Pons (tissue), 1 donor: ENCODE measurements around the gene NAP1L2.
"Not testable (repeated sequence)": the region's sequence is repeated elsewhere in the genome, so short reads cannot be mapped to it uniquely, and the experiment has no call there.

Experiments
- DNase-seq: peaks from one replicate; pipeline ENCODE4 v3.0.0-alpha.2; 2016; ENCODE audit warnings: low spot score

NAP1L2 gene, protein sequence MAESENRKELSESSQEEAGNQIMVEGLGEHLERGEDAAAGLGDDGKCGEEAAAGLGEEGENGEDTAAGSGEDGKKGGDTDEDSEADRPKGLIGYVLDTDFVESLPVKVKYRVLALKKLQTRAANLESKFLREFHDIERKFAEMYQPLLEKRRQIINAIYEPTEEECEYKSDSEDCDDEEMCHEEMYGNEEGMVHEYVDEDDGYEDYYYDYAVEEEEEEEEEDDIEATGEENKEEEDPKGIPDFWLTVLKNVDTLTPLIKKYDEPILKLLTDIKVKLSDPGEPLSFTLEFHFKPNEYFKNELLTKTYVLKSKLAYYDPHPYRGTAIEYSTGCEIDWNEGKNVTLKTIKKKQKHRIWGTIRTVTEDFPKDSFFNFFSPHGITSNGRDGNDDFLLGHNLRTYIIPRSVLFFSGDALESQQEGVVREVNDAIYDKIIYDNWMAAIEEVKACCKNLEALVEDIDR

DNA sequence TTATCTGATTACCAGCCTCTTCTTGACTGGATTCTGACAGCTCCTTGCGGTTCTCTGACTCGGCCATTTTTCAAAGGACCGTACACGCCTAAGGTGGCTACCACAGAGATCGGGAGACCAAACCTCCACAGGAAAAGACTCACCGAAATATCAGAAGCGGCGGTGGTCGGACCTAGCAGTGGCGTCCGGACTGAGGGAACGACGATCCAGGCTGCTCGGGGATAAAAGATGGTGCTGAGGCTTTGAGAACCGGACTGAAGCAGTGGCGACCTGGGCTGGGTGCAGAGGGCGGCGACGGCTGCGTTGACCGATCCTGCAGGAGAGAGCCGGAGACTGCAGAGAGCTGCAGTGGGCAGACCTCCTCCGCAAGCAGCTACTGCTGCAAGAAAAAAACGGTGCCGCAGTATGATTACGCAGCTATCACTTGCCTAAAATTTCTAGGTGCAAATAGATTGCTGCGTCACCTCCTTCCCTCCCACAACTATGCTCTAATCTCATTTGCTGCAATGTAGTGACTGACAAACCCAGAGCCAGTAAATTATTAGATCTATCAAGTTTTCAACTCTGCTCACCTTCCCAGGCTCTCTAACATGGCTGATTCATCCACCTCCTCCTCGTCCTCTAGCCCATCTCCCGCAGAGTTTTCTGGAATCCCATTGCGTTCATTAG, at the start of gene NAP1L2:
NAP1L2 (minus strand) TSS at position 426 of the 669 bp plus-strand sequence; CDS start at position 67, 359 bp downstream.
- peak; percentile 79 for DNase-seq

DNA sequence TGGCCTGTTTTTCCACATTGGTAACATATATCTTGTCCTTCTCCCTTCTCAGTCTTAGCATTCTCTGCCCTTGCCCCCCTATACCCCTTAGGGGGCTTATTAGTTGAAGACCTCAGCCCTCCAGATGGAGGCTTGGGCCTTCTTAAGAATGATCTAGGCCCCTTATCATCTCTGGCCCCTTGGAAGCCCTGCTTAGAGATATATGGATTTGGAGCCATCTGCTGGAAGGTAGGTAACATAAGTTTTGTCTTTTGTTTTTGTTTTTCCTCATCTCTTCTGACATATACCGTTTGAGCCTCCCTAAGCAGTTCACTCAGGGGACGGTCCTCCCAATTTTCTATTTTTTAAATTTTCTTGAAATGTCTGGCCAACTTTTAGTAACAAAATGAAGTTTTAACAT, 48.3 kb upstream of the NAP1L2 start:
- peak; percentile 11 for DNase-seq

DNA sequence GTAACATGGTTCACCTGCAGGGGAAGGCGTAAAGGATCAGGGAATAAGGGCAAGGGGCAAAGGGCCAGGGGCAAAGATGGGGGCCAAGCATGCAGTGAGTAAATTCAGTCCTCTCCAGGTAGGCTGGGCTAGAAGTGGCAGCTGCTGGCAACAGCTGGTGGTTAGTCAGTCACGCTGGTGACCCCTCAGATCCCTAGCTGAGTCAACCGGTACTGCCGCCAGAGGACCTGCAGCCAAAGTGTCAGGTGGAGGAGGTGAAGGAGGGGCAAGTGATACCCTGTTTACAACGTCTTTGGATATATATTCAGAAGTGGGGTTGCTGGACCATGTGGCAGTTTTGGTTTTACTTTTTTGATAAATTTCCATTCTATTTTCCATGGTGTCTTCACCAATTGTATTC, 24.6 kb upstream of the NAP1L2 start:
- no peak for DNase-seq

DNA sequence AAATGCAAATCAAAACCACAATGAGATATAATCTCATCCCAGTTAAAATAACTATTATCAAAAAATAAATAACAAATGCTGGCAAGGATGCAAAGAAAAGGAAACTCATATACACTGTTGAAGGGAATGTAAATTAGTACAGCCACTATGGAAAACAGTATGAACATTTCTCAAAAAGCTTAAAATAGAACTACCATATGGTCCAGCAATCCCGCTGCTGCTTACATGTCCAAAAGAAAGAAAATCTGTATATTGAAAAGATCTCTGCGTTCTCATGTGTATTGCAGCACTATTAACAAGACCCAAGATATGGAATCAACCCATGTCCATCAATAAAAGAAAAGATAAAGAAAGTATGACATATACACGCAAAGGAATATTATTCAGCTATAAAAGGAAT, 3.0 kb upstream of the NAP1L2 start:
- DNase-seq, result no peak

DNA sequence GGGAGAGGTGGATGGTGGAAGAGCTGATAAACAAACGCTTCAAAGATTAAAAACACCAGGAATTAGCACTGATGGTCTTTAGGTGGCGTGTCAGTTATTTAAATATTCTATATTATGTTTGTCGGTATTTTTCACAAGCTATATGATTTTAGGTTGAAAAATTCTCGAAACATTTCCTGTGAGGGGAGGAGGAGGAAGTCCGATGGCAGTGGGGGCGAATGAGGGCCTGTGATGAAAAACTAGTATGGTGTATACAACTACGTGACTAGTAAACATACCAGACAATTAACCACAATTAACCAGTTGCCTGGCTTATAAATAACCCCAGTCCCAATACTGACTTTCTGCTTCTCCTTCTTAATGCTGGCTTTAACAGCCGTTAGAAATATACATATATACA, 595 bp upstream of the NAP1L2 start:
- no peak for DNase-seq

DNA sequence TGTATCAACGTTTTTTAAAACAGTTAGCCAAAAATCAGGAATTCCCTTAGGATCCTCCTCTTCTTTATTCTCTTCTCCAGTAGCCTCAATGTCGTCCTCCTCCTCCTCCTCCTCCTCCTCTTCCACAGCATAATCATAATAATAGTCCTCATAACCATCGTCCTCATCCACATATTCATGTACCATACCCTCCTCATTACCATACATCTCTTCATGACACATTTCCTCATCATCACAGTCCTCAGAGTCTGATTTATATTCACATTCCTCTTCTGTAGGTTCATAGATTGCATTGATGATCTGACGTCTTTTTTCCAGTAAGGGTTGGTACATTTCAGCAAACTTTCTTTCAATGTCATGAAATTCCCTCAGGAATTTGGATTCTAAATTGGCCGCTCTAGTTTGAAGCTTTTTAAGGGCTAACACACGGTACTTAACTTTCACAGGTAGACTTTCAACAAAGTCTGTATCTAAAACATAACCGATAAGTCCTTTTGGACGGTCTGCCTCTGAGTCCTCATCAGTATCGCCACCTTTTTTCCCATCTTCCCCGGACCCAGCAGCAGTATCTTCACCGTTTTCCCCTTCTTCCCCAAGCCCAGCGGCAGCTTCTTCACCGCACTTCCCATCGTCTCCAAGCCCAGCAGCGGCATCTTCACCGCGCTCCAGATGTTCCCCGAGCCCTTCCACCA, 771 bp downstream of the NAP1L2 start:
- DNase-seq, result no peak

DNA sequence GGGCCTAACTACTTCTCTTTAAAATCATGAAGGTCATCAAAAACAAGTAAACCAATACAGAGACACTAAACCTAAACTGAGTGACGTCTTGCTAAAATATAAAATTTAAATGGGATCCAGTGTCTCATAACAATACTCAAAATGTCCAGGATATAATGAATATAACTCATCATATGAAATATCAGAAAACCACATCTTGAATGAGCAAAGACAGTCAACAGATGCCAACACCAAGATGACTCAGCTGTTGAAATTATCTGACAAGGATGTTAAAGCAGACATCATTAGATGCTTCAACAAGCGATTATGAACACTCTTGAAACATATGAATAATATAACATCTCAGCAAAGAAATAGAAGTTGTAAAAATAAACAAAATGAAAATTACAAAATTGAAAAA, 8.3 kb downstream of the NAP1L2 start:
- no peak for DNase-seq

DNA sequence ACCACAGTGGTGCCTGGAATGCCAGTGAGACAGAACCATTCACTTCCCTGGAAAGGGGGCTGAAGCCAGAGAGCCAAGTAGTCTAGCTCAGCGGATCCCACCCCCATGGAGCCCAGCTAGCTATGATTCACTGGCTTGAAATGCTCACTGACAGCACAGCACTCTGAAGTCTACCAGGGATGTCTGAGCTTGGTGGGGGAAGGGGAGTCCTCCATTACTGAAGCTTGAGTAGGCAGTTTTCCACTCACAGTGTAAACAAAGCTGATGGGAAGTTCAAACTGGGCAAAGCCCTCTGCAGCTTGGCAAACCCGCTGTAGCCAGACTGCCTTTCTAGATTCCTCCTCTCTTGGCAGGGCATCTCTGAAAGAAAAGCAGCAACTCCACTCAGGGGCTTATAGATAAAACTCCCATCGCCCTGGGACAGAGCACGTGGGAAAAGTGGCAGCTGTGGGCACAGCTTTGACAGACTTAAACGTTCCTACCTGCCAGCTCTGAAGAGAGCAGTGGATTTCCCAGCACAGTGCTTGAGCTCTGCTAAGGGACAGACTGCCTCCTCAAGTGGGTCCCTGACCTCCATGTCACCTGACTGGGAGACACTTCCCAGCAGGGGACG, 32.0 kb downstream of the NAP1L2 start:
- DNase-seq, result no peak

DNA sequence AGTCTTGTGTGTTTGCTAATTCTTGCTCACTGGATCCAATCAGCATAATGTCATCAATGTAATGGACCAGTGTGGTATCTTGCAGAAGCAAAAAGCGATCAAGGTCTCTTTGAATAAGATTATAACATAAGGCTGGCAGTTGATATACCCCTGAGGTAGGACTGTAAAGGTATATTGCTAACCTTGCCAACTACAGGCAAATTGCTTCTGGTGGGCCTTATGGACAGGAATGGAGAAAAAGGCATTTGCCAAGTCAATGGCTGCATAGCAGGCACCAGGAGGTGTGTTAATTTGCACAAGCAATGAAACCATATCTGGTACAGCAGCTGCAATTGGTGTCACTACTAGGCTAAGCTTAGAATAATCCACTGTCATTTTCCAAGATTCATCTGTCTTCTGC, 45.7 kb downstream of the NAP1L2 start:
- not testable (repeated sequence) for DNase-seq
